ENCODE measurements around the gene MALL.
"Not testable (repeated sequence)": the region's sequence is repeated elsewhere in the genome, so short reads cannot be mapped to it uniquely, and the experiment has no call there.

MALL gene

DNA sequence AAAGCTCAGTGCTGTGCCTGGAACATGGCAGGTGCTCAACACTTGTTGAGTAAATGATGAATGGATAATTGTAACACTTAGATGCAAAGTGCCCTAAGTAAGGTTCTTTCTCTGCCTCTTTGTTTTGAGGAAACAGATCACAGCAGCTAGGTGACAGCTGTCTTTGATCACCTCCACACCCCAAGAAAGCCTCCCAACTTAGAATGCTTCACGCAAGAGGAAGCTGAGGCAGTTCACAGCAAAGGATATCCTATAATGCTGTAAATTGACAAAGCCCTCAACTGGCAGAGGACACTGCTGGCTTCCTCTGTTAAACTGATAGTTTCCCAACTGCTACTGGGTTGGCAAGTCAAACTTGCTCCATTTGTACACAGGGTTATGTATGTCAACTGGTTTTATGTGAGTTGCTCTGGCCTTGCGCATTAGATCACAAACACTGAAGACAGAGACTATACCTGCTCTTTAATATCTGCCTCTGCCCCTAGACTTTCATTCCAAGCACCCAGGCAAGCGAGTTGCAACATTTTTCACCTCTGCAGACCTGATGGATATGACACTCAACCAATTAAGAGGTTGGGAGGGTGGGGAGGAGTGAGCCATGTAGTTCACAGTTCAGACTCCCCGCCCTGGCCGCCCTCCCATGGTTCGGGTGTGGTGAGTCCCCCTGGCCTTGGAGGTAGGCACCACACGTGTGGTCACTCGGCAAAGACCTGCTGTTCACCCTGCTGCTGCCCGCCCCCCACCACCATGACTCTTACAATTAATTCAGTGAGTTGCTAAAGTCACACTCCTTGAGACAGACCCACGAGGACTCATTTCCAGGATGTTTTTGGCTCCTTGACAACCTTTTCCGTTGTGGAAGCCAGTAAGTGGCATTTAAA is 4.8 kb upstream of the MALL start:
- DNase-seq: no peak

GRCh38 chr2:110116033-110116710 is 550 bp upstream of the MALL start:
- DNase-seq: no peak

- DNase-seq: no peak
Measured at GRCh38 chr2:110114831-110115255, 779 bp downstream of the MALL start.

GRCh38 chr2:110113961-110114591 is 1.5 kb downstream of the MALL start:
- no peak for DNase-seq

- DNase-seq: not testable (repeated sequence)
Measured at GRCh38 chr2:110108291-110108690, 7.3 kb downstream of the MALL start.

- DNase-seq: no peak
Measured at GRCh38 chr2:110107092-110108079, 8.2 kb downstream of the MALL start.

- no peak for DNase-seq
Measured at GRCh38 chr2:110106642-110107041, 9.0 kb downstream of the MALL start.

- DNase-seq: no peak
Measured at GRCh38 chr2:110105608-110106467, 9.8 kb downstream of the MALL start.

DNA sequence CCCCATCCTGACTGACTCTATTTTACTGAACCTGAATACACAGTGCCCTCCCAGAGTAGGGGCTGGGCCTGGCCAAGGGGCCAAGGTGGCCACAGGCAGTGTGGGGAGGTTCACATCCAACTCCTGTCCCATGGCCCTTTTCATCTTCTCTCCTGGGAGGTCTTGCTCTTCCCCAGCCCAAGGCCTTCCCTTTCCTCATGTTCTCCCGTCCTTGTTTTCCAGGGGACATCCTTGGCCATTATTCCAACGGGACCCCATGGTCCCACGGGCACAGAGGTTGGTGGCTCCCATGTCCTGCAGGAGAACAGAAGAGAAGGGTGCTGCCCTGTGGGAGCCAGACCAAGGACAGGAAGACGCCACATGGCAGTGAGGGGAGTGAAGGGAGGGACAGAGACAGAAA is 10.4 kb downstream of the MALL start:
- no peak for DNase-seq

DNA sequence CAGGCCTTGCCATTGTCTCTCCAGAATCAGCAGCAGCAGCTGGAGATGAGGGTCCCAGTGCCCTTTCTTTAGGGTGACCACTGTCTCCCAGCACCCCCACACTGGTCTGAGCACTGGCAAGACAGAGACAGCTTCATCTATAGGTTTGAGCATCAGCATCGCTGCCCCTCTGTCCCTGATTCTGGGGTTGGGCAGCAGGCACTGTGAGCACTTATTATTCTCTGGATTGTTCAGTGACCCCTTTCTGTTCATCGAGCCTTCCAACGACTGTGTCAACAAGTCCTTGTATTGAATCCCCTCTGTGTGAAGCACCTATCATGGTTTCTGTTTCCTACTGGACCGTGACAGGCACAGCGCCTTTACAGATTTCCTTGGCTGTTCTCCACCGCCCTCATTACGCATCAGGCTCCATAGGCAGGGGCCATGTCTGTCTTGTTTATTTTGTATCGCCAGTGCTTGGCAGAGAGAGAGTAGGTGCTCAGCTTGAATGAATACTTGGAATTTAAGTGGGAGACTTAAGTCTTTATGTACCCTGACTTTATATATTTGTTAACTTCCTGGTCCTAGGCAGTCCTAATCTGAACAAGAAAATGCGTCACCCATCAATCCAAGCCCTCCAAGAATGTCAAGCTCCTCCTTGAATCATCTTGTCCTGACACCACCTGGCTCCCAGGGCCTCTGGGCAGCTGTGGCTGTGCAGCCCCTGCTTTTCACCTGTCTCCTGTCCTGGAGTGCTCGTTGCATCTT is 11.4 kb downstream of the MALL start:
- DNase-seq: no peak

DNA sequence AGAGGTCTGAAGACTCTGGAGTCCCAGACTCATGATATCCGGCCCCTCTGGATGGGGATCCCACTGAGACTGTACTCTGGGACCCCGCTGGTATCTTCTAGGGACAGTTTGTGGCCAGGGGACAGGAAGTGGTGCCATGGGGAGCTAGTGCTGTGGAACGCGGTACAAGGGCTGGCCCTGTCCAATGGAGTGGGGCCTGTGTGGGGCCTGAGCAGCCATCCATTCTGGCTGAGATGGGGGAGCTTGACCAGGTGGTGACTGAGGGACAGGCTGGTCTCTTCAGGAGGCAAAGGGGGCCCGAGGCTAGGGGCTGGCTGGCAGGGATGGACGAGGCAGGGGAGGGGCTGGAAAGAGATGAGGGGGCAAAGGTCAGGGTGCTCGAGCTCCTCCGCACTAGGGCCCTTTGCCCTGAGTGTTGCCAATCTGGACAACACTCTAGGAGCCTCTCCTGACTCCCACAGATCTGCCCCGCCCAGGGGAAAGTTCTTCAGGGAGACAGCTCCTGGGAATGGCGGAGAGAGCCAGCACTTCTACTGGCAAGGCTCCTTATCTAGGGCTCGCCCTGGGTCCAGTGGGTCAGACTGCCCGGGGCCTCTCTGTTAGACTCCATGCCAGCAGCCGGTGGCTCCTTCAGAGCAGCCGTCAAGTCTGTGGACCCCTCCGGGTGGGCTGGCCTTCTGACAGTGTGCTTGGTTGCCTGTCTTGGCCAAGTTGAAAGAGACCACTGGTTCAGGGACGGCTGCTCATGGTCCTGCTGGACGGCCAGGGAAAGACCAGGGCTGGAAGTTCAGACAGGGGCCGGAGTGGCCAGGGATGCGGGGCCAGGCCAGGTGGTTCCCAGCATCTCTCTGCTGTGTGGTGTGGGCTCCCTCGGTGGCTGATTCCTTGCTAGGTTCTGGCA is 12.3 kb downstream of the MALL start:
- DNase-seq: no peak

DNA sequence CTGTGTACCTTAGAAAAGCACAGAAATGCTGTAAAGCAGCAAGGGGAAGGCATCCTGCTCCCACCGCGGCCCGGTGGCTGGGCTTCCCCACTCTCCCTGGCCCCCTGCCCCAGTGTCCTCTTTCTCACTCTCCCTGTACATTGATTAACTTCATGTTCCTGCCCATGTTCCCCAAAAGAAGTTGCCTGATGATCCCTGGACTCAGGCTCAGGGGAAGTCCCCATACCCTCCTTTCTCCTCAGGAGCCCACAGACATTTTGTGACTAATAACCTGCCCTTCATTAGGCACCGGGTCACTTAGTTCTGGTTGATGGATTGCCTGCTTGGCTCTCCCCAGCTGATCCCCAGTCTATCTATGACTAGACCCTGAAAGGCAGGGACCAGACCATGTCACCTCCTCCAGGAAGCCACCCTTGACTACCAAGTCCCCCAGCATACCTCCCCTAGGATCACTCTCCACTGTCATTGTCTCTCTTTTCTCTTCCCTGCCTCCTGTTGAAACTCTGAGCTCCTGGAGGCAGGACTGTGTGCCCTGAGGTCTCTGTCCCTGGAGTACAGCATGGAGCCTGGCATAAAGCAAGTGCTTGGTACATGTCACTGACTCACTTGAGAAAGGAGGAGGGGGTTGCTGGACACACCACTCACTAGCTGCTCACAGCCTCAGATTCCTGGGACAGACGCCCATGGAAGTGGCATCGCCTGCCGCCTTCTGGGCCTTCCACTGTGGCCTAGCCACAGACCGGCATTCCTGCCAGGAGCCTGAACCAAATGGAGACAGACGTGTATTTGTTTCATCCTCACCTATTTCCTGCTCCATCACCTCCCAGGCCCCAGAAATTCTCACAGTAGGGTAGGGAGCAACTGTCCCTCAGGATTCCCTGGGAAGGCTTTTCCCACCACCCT is 13.5 kb downstream of the MALL start:
- DNase-seq: no peak

DNA sequence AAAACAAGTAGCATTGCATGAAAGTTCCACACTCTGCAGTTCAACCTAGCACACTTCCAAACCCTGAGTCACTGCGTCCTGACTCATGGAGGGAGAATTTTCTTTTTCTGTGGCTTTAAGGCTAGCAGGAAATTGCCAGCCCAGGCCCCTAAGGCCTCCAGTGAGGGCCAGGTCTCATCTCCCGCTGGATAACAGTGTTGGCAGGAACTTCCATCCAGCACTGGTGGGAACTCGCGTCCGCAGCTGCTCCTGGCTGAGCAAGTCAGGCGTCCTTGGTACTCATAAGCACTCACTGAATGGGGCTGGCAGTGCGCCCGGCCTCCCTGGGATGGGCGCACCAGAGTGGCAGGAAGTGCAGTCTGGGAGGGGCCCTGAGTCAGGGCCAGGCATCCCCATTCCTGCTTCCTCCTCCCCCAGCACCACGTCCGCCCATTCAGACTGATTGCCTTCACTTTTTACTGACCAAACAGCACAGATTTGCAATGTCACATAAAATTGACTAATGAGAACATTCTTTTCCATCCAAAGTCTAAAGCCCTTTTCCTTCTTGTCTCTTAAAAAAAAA is 14.3 kb downstream of the MALL start:
- DNase-seq: no peak

- DNase-seq: not testable (repeated sequence)
Measured at GRCh38 chr2:110100880-110101279, 14.7 kb downstream of the MALL start.

GRCh38 chr2:110100480-110100879 is 15.1 kb downstream of the MALL start:
- DNase-seq: no peak

- DNase-seq: no peak
Measured at GRCh38 chr2:110099471-110100225, 16.0 kb downstream of the MALL start.

- DNase-seq: no peak
Measured at GRCh38 chr2:110099038-110099425, 16.6 kb downstream of the MALL start.
